Medulla oblongata (tissue), 1 donor: ENCODE results near the gene NLRP6.

Source experiments
- DNase-seq: peaks from one replicate; pipeline ENCODE4 v3.0.0-alpha.2; 2015; ENCODE audit errors: extremely low spot score

The NLRP6 gene

GRCh38 chr11:255816-256215 is 22.4 kb upstream of the NLRP6 start:
- DNase-seq: no peak

- no peak for DNase-seq
Measured at GRCh38 chr11:256952-257737, 21.1 kb upstream of the NLRP6 start.

- DNase-seq: no peak
Measured at GRCh38 chr11:257766-258493, 20.3 kb upstream of the NLRP6 start.

GRCh38 chr11:259413-259812 is 18.8 kb upstream of the NLRP6 start:
- DNase-seq: no peak

- no peak for DNase-seq
Measured at GRCh38 chr11:261624-262023, 16.6 kb upstream of the NLRP6 start.

- DNase-seq: no peak
Measured at GRCh38 chr11:266676-267439, 11.3 kb upstream of the NLRP6 start.

GRCh38 chr11:267491-267994 is 10.7 kb upstream of the NLRP6 start:
- no peak for DNase-seq

GRCh38 chr11:268716-269145 is 9.5 kb upstream of the NLRP6 start:
- DNase-seq: peak; percentile 77

- peak; percentile 80 for DNase-seq
Measured at GRCh38 chr11:269146-269890, 8.9 kb upstream of the NLRP6 start.

GRCh38 chr11:270451-271318 is 7.5 kb upstream of the NLRP6 start:
- DNase-seq: no peak

GRCh38 chr11:271319-271715 is 6.9 kb upstream of the NLRP6 start:
- DNase-seq: no peak

GRCh38 chr11:272195-272930 is 5.8 kb upstream of the NLRP6 start:
- DNase-seq: no peak

GRCh38 chr11:272931-273198 is 5.3 kb upstream of the NLRP6 start:
- DNase-seq: no peak

- no peak for DNase-seq
Measured at GRCh38 chr11:276219-276618, 2.0 kb upstream of the NLRP6 start.

GRCh38 chr11:279040-279965 is 1.1 kb downstream of the NLRP6 start:
- DNase-seq: no peak

- DNase-seq: no peak
Measured at GRCh38 chr11:279966-280705, 1.9 kb downstream of the NLRP6 start.

- no peak for DNase-seq
Measured at GRCh38 chr11:280706-281485, 2.7 kb downstream of the NLRP6 start.
